ENCODE data around the gene TAGAP. TPM values are rescaled to one million over a fixed set of nuclear protein-coding genes. Genes with fewer than 3 reads are reported as not detected.
"Not testable (repeated sequence)": the region's sequence is repeated elsewhere in the genome, so short reads cannot be mapped to it uniquely, and the experiment has no call there.

Gene TAGAP
- total RNA-seq, 1 experiment from 2014 or later = 0.13 TPM

DNA sequence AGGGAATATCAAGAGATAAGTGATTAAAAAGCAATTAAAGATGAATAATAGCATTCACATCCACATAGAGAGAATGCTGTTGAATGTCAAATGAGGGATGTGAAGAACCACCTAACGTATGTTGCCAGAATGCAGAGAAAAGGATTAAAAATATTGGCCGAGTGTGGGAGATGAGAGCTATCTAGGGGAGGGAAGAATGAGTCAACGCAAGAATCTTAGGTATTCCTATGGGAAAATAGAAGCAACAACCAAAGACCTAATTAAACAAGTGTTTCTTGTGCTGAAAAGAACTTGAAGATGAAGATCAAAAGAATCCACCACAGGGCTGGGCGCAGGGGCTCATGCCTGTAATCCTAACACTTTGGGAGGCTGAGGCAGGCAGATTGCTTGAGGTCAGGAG, 32.6 kb downstream of the TAGAP start:
- no peaks in the 10 kb centered on the region for H3K36me3 ChIP-seq (ENCODE audit: control insufficient read depth, insufficient read depth, low read length)
- TF ChIP-seq, protein P1, sequence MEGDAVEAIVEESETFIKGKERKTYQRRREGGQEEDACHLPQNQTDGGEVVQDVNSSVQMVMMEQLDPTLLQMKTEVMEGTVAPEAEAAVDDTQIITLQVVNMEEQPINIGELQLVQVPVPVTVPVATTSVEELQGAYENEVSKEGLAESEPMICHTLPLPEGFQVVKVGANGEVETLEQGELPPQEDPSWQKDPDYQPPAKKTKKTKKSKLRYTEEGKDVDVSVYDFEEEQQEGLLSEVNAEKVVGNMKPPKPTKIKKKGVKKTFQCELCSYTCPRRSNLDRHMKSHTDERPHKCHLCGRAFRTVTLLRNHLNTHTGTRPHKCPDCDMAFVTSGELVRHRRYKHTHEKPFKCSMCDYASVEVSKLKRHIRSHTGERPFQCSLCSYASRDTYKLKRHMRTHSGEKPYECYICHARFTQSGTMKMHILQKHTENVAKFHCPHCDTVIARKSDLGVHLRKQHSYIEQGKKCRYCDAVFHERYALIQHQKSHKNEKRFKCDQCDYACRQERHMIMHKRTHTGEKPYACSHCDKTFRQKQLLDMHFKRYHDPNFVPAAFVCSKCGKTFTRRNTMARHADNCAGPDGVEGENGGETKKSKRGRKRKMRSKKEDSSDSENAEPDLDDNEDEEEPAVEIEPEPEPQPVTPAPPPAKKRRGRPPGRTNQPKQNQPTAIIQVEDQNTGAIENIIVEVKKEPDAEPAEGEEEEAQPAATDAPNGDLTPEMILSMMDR (IDR thresholded peaks at IDR 0.05) = no peak
- TF ChIP-seq, protein P2, sequence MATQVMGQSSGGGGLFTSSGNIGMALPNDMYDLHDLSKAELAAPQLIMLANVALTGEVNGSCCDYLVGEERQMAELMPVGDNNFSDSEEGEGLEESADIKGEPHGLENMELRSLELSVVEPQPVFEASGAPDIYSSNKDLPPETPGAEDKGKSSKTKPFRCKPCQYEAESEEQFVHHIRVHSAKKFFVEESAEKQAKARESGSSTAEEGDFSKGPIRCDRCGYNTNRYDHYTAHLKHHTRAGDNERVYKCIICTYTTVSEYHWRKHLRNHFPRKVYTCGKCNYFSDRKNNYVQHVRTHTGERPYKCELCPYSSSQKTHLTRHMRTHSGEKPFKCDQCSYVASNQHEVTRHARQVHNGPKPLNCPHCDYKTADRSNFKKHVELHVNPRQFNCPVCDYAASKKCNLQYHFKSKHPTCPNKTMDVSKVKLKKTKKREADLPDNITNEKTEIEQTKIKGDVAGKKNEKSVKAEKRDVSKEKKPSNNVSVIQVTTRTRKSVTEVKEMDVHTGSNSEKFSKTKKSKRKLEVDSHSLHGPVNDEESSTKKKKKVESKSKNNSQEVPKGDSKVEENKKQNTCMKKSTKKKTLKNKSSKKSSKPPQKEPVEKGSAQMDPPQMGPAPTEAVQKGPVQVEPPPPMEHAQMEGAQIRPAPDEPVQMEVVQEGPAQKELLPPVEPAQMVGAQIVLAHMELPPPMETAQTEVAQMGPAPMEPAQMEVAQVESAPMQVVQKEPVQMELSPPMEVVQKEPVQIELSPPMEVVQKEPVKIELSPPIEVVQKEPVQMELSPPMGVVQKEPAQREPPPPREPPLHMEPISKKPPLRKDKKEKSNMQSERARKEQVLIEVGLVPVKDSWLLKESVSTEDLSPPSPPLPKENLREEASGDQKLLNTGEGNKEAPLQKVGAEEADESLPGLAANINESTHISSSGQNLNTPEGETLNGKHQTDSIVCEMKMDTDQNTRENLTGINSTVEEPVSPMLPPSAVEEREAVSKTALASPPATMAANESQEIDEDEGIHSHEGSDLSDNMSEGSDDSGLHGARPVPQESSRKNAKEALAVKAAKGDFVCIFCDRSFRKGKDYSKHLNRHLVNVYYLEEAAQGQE (IDR thresholded peaks at IDR 0.05; ENCODE audit: insufficient read depth in 1 of 2, low read depth in 2 of 2, low read length in 1 of 2) = no peak
- no peak for TF ChIP-seq POLR2AphosphoS5 (IDR thresholded peaks at IDR 0.05; ENCODE audit: low read depth, low read length)
- TF ChIP-seq SIN3A (IDR thresholded peaks at IDR 0.05; ENCODE audit: borderline replicate concordance, insufficient read depth, low read depth, low read length) = no peak
- TF ChIP-seq TCF7L2 (IDR thresholded peaks at IDR 0.05; ENCODE audit: low read depth, low read length) = no peak
- DNase-seq (ENCODE audit: low read depth, low spot score) (no peak), ATAC-seq (no peak)
- no peaks in the 10 kb centered on the region for H3K4me1 ChIP-seq (ENCODE audit: control insufficient read depth, insufficient read depth, low read length)
- H3K27ac ChIP-seq (ENCODE audit: low read length) = no peak overlapping the region
- in situ Hi-C loops (cut with HindIII; ENCODE audit: low pct_unique_long_range_greater_than_20kb, low sequenced_read_pairs) (no loop called here), intact Hi-C loops (cut with micrococcal nuclease; ENCODE audit: unreplicated experiment) (no loop called here)
- POLR2A ChIA-PET = no interaction called here
- CTCF ChIA-PET = no interaction called here
- no TSS peak for BruUV-seq (replicated peaks)
- no peaks in the 10 kb centered on the region for H3K9me3 ChIP-seq (ENCODE audit: control insufficient read depth, insufficient read depth, low read depth, low read length)
- no peak overlapping the region for H3K4me3 ChIP-seq (ENCODE audit: low read depth in 2 of 2, low read length in 2 of 2)
- H3K27me3 ChIP-seq (ENCODE audit: control insufficient read depth, insufficient read depth, low read length) = no peaks in the 10 kb centered on the region

DNA sequence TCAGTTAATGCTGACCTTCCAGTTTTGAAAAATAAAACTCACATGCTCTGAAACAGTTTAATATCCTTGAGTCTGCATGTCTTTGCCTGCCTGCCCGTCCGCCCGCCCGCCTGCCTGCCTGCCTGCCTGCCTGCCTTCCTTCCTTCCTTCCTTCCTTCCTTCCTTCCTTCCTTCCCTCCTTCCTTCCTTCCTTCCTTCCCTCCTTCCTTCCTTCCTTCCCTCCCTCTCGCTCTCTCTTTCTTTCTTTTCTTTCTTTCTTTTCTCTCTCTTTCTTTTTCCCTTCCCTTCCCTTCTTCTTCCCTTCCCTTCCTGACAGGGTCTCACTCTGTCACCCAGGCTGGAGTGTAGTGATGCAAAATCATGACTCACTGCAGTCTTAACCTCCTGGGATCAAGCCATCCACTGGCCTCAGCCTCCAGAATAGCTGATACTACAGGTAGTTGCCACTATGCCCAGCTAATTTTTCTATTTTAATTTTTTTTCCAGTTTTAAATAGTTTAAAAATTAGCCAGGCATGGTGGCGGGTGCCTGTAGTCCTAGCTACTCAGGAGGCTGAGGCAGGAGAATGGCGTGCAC, 34.7 kb downstream of the TAGAP start:
- intact Hi-C loops (cut with micrococcal nuclease; ENCODE audit: unreplicated experiment); H3K27ac ChIP-seq (ENCODE audit: low read length); H3K4me1 ChIP-seq (ENCODE audit: control insufficient read depth, insufficient read depth, low read length); in situ Hi-C loops (cut with HindIII; ENCODE audit: low pct_unique_long_range_greater_than_20kb, low sequenced_read_pairs); H3K36me3 ChIP-seq (ENCODE audit: control insufficient read depth, insufficient read depth, low read length); H3K4me3 ChIP-seq (ENCODE audit: low read depth in 2 of 2, low read length in 2 of 2); ATAC-seq; BruUV-seq (replicated peaks); H3K9me3 ChIP-seq (ENCODE audit: control insufficient read depth, insufficient read depth, low read depth, low read length); DNase-seq (ENCODE audit: low read depth, low spot score); H3K27me3 ChIP-seq (ENCODE audit: control insufficient read depth, insufficient read depth, low read length): not testable (repeated sequence)
- POLR2A ChIA-PET = interaction anchor here (0.6 kb wide), 1 partner anchor 717 kb away, joined by 4 read pairs; the partner anchor contains the start of gene WTAP
- CTCF ChIA-PET = interaction anchor here (1.1 kb wide), 1 partner anchor 124 kb away, joined by 8 read pairs; no protein-coding TSS in a partner anchor

DNA sequence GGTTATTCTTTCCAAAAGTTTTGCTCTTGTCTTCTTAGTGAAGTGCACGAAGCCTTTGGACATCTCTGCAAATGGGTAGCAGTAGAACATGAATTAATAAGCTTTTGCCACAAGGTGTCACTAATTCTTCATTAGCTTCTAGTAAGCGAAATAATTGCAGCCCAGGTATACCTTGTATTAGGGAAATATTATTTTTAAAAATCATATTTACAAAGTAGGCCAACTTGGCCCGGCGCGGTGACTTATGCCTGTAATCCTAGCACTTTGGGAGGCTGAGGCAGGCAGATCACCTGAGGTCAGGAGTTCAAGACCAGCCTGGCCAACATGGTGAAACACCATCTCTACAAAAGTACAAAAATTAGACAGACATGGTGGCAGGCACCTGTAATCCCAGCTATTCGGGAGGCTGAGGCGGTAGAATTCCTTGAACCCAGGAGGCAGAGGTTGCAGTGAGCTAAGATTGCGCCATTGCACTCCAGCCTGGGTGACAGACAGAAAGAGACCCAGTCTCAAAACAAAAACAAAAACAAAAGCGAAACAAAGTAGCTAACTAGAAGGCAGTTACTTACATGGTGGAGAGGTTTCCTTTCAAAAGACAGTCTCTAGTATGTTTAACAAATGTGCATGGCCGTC, 36.0 kb downstream of the TAGAP start:
- Histone ChIP-seq H3K4me1 (ENCODE audit: control insufficient read depth, insufficient read depth, low read length) (no peaks in the 10 kb centered on the region), H3K9me3 (ENCODE audit: control insufficient read depth, insufficient read depth, low read depth, low read length) (no peaks in the 10 kb centered on the region), H3K27me3 (ENCODE audit: control insufficient read depth, insufficient read depth, low read length) (no peaks in the 10 kb centered on the region), H3K27ac (ENCODE audit: low read length) (no peak overlapping the region), H3K36me3 (ENCODE audit: control insufficient read depth, insufficient read depth, low read length) (no peaks in the 10 kb centered on the region), H3K4me3 (ENCODE audit: low read depth in 2 of 2, low read length in 2 of 2) (no peak overlapping the region)
- in situ Hi-C loops (cut with HindIII; ENCODE audit: low pct_unique_long_range_greater_than_20kb, low sequenced_read_pairs) = no loop called here
- TF ChIP-seq POLR2AphosphoS5 (IDR thresholded peaks at IDR 0.05; ENCODE audit: low read depth, low read length) = no peak
- TF ChIP-seq, protein P2 (IDR thresholded peaks at IDR 0.05; ENCODE audit: insufficient read depth in 1 of 2, low read depth in 2 of 2, low read length in 1 of 2) = no peak
- TF ChIP-seq, protein P1 (IDR thresholded peaks at IDR 0.05) = peak; percentile 69
- ChIA-PET CTCF (interaction anchor here (0.5 to 1.4 kb wide), 8 partner anchors 9 to 126 kb away, joined by 3 to 11 read pairs (median 4); partner anchors contain the start of gene RSPH3), POLR2A (interaction anchor here (0.6 kb wide), 1 partner anchor 443 kb away, joined by 3 read pairs; no protein-coding TSS in a partner anchor)
- BruUV-seq (replicated peaks) = no TSS peak
- DNase-seq (ENCODE audit: low read depth, low spot score) = peak; percentile 28
- peak; percentile 73 for ATAC-seq
- intact Hi-C loops (cut with micrococcal nuclease; ENCODE audit: unreplicated experiment) = loop anchor here (5.0 kb wide), 1 partner anchor 94 kb away; no protein-coding TSS in a partner anchor
